Liver (tissue), 9 donors: ENCODE results near the gene MEAK7. TPM values are rescaled to one million over a fixed set of nuclear protein-coding genes. Genes with fewer than 3 reads are reported as not detected.

ENCODE experiments used
- DNase-seq: peaks from one replicate; pipeline ENCODE4 v3.0.0-alpha.2; 2017; ENCODE audit warnings: low spot score
- H3K27ac ChIP-seq, 2 donors: one replicate each; pipeline ENCODE4 v1.7.0; 2013; ENCODE audit warnings: inconsistent platforms in 2 of 2, low read length in 2 of 2, control low read depth in 1 of 2, low read depth in 1 of 2, mild to moderate bottlenecking in 1 of 2
- H3K27me3 ChIP-seq, 4 donors: one replicate each; pipeline versions ENCODE4 v1.6.1 to v1.7.0; 2013; ENCODE audit warnings: low read length in 3 of 4, inconsistent platforms in 1 of 4, mild to moderate bottlenecking in 1 of 4, moderate library complexity in 1 of 4; ENCODE audit not compliant: control insufficient read depth in 4 of 4, insufficient read depth in 4 of 4
- H3K36me3 ChIP-seq, 4 donors: one replicate each; pipeline versions ENCODE4 v1.6.1 to v1.7.0; 2013; ENCODE audit warnings: low read length in 3 of 4, mild to moderate bottlenecking in 3 of 4, low read depth in 1 of 4, moderate library complexity in 1 of 4; ENCODE audit not compliant: control insufficient read depth in 4 of 4, insufficient read depth in 3 of 4
- H3K4me1 ChIP-seq, 4 donors: one replicate each; pipeline versions ENCODE4 v1.6.1 to v1.7.0; 2013; ENCODE audit warnings: low read length in 3 of 4, mild to moderate bottlenecking in 3 of 4, moderate library complexity in 1 of 4; ENCODE audit not compliant: control insufficient read depth in 4 of 4, insufficient read depth in 4 of 4
- H3K4me3 ChIP-seq, 3 donors: one replicate each; pipeline versions ENCODE4 v1.6.1 to v1.7.0; 2013; ENCODE audit warnings: low read length in 3 of 3, control low read depth in 1 of 3, low read depth in 1 of 3, mild to moderate bottlenecking in 1 of 3
- H3K9ac ChIP-seq, 2 donors: one replicate each; pipeline ENCODE4 v1.7.0; 2013; ENCODE audit warnings: low read length in 2 of 2, mild to moderate bottlenecking in 2 of 2, moderate library complexity in 2 of 2, control low read depth in 1 of 2, low read depth in 1 of 2
- H3K9me3 ChIP-seq, 4 donors: one replicate each; pipeline versions ENCODE4 v1.6.1 to v1.7.0; 2013; ENCODE audit warnings: low read length in 3 of 4; ENCODE audit not compliant: control insufficient read depth in 4 of 4
- CTCF ChIP-seq: fragments of 150-350 bp; IDR thresholded peaks from 2 replicates; pipeline ENCODE4 v1.5.1; 2017; ENCODE audit warnings: improper control_type of control experiment, low read depth, low read length; ENCODE audit not compliant: missing input control
- FOXA1 ChIP-seq: IDR thresholded peaks from 2 replicates; pipeline ENCODE4 v1.6.1; 2016; ENCODE audit warnings: antibody characterized with exemption
- FOXA2 ChIP-seq: IDR thresholded peaks from 2 replicates; pipeline ENCODE4 v1.6.1; 2016; ENCODE audit warnings: antibody characterized with exemption
- GABPA ChIP-seq, 2 donors: IDR thresholded peaks in 1 of 2; conservative IDR thresholded peaks in 1 of 2; 2 replicates each; pipeline ENCODE4 v1.6.1; 2016; ENCODE audit warnings: antibody characterized with exemption in 2 of 2, mild to moderate bottlenecking in 1 of 2, moderate library complexity in 1 of 2
- JUND ChIP-seq, 2 donors: IDR thresholded peaks; 2 replicates each; pipeline ENCODE4 v1.6.1; 2016; ENCODE audit warnings: antibody characterized with exemption in 2 of 2
- MAX ChIP-seq: IDR thresholded peaks from 2 replicates; pipeline ENCODE4 v1.6.1; 2016; ENCODE audit warnings: antibody characterized with exemption
- NR2F2 ChIP-seq: IDR thresholded peaks from 2 replicates; pipeline ENCODE4 v1.6.1; 2016; ENCODE audit warnings: antibody characterized with exemption
- RAD21 ChIP-seq, 2 donors: IDR thresholded peaks; 2 replicates each; pipeline ENCODE4 v1.6.1; 2016; ENCODE audit warnings: antibody characterized with exemption in 2 of 2, mild to moderate bottlenecking in 2 of 2
- RXRA ChIP-seq, 2 donors: IDR thresholded peaks; 2 replicates each; pipeline ENCODE4 v1.6.1; 2017 to 2018; ENCODE audit warnings: antibody characterized with exemption in 2 of 2, mild to moderate bottlenecking in 1 of 2
- YY1 ChIP-seq: IDR thresholded peaks from 2 replicates; pipeline ENCODE4 v1.6.1; 2016; ENCODE audit warnings: antibody characterized with exemption, mild to moderate bottlenecking
- WGBS: extraction: QIAGEN DNeasy Blood & Tissue Kit; methylation state at CpG from one replicate; pipeline ENCODE4 v1.1.7; 2013; 5-methylcytosine and 5-hydroxymethylcytosine counted together
- polyA plus RNA-seq, 2 donors: library from polyadenylated mRNA; stranded (reverse) in 1 of 2; unstranded in 1 of 2; fragments of 200-250 nt in 1 of 2; fragments of >200 nt in 1 of 2; fragmentation: Nextera tagmentation in 1 of 2; extraction: Ambion mirVana in 1 of 2; gene quantifications; one replicate each; pipeline versions ENCODE4 v1.2.1 to v1.2.3, GENCODE V29; 2013 to 2015
- total RNA-seq, 2 donors: library from RNA; depleted of rRNA; stranded (reverse); fragments of >200 nt; gene quantifications; one replicate each; pipeline ENCODE4 v1.2.3, GENCODE V29; 2014
- TF ChIP-seq, protein P1 (sequence below): IDR thresholded peaks from 2 replicates; pipeline ENCODE4 v1.6.1; 2016; ENCODE audit warnings: antibody characterized with exemption
- TF ChIP-seq, protein P2 (sequence below): IDR thresholded peaks from 2 replicates; pipeline ENCODE4 v1.6.1; 2016; ENCODE audit warnings: antibody characterized with exemption, mild to moderate bottlenecking
- donor health status: healthy.
- donor health status: healthy.
- donor health status: healthy.
- donor health status: healthy.
- donor health status: healthy.

The MEAK7 gene
- total and polyA plus RNA-seq, 4 donors = 1.3 to 4.0 (median 2.2) TPM

GRCh38 chr16:84507011-84507982 lies 2.8 kb upstream of the MEAK7 start:
- Histone ChIP-seq H3K9ac (no peak overlapping the region), H3K9me3 (no peaks in the 10 kb centered on the region), H3K36me3 (no peaks in the 10 kb centered on the region), H3K4me3 (no peak overlapping the region), H3K27ac (no peak overlapping the region), H3K4me1 (peaks cover 2 to 16% (median 10%) of the 10 kb centered on the region in 4 donors), H3K27me3 (no peaks in the 10 kb centered on the region)
- no peak for DNase-seq
- WGBS = 78% methylated on average over 27 of the region's 27 CpGs
- TF ChIP-seq FOXA2 (no peak), FOXA1 (no peak), CTCF (no peak), MAX (no peak), NR2F2 (no peak), YY1 (no peak), RXRA (IDR thresholded peaks at IDR 0.05) (no peak)
- TF ChIP-seq, protein P1, sequence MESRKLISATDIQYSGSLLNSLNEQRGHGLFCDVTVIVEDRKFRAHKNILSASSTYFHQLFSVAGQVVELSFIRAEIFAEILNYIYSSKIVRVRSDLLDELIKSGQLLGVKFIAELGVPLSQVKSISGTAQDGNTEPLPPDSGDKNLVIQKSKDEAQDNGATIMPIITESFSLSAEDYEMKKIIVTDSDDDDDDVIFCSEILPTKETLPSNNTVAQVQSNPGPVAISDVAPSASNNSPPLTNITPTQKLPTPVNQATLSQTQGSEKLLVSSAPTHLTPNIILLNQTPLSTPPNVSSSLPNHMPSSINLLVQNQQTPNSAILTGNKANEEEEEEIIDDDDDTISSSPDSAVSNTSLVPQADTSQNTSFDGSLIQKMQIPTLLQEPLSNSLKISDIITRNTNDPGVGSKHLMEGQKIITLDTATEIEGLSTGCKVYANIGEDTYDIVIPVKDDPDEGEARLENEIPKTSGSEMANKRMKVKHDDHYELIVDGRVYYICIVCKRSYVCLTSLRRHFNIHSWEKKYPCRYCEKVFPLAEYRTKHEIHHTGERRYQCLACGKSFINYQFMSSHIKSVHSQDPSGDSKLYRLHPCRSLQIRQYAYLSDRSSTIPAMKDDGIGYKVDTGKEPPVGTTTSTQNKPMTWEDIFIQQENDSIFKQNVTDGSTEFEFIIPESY = no peak

DNA sequence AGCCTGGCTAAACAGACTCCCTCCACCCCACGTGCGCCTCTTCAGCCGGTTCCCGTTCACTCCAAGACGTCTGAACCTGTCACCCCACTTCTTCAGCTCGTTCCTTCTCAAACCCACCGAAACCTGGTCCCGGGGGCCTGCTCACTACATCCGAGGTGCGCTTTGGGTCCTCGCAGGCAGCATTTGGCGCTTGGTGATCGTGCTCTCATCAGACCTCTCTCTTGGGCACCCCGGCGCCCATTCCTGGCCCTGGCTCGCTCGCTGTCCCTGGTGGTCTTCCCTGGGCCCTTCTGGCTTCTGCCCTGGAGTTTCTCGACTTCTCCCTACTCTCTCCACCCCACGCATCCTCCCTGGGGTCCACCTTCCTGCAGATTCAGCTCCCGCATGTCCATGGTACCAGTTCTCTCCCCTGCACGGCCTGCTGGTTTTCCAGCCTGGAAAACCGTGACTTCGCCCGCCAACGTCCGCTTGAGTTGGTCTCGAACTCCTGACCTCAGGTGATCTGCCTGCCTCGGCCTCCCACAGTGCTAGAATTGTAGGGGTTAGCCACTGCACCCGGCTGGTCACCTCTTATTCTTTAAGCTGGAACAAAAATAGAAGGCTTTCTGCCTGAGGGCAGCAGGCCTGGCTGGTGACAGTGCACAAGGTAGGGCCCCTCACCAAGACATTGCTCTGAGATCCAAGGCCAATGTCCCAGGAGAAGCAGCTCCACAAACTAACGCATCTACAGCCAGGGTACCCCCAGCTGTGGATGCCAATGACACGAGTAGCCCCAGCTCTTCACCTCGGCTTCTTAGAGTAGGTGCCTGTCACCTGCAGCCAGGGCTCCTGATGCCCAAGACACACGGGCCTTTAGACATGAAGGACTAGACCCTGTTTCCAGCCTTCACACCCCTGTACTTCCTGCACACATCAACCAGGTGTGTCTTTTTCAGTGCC lies 1.1 kb upstream of the MEAK7 start:
- Histone ChIP-seq H3K27ac (peak overlapping the region in 1 of 2 donors; percentile 13), H3K4me3 (no peak overlapping the region), H3K4me1 (peaks cover 2 to 16% (median 10%) of the 10 kb centered on the region in 4 donors), H3K9me3 (no peaks in the 10 kb centered on the region), H3K9ac (no peak overlapping the region), H3K36me3 (no peaks in the 10 kb centered on the region), H3K27me3 (no peaks in the 10 kb centered on the region)
- no peak for TF ChIP-seq FOXA2
- no peak for TF ChIP-seq RAD21 (IDR thresholded peaks at IDR 0.05)
- no peak for TF ChIP-seq YY1
- TF ChIP-seq, protein P1 = no peak
- TF ChIP-seq, protein P2, sequence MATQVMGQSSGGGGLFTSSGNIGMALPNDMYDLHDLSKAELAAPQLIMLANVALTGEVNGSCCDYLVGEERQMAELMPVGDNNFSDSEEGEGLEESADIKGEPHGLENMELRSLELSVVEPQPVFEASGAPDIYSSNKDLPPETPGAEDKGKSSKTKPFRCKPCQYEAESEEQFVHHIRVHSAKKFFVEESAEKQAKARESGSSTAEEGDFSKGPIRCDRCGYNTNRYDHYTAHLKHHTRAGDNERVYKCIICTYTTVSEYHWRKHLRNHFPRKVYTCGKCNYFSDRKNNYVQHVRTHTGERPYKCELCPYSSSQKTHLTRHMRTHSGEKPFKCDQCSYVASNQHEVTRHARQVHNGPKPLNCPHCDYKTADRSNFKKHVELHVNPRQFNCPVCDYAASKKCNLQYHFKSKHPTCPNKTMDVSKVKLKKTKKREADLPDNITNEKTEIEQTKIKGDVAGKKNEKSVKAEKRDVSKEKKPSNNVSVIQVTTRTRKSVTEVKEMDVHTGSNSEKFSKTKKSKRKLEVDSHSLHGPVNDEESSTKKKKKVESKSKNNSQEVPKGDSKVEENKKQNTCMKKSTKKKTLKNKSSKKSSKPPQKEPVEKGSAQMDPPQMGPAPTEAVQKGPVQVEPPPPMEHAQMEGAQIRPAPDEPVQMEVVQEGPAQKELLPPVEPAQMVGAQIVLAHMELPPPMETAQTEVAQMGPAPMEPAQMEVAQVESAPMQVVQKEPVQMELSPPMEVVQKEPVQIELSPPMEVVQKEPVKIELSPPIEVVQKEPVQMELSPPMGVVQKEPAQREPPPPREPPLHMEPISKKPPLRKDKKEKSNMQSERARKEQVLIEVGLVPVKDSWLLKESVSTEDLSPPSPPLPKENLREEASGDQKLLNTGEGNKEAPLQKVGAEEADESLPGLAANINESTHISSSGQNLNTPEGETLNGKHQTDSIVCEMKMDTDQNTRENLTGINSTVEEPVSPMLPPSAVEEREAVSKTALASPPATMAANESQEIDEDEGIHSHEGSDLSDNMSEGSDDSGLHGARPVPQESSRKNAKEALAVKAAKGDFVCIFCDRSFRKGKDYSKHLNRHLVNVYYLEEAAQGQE = no peak
- no peak for TF ChIP-seq NR2F2
- TF ChIP-seq GABPA (IDR thresholded peaks at IDR 0.05 in 1 of 2, conservative IDR thresholded peaks at IDR 0.05 in 1 of 2) = no peak
- no peak for TF ChIP-seq JUND (IDR thresholded peaks at IDR 0.05)
- 86% methylated on average over 33 of the region's 33 CpGs for WGBS
- no peak for DNase-seq
